ENCODE results near the gene COL4A4. TPM values are rescaled to one million over a fixed set of nuclear protein-coding genes. Genes with fewer than 3 reads are reported as not detected.

Gene COL4A4
- total and polyA plus RNA-seq, 2 experiments from 2014 or later, result 0.47 to 3.0 TPM

DNA sequence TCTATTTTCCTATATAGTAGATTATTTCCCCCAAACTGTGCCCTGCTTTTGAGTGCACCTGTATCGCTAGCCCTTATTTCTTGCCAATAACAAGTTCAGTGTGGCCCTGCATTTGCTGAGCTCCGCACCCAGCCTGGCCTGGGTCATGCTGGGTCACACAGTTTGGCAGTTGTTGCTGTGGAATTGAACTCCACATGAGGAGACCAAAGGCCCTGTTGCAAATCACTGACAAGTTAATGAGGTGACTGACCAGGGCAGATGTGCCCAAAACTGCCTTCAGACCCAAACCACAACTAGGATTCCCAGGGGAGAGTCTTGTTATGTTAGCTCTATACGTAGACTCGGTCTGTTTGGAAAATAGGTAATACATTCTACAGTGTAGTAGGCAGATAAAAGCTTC is 31.0 kb downstream of the COL4A4 start:
- no peaks in the 10 kb centered on the region for H3K4me1 ChIP-seq (ENCODE audit: insufficient read depth)
- no peaks in the 10 kb centered on the region for H3K79me2 ChIP-seq
- H3K27me3 ChIP-seq, result no peaks in the 10 kb centered on the region
- no peak for DNase-seq (ENCODE audit: low spot score)
- no peak overlapping the region for H3K4me2 ChIP-seq
- no peaks in the 10 kb centered on the region for H3K36me3 ChIP-seq (replicated peaks; ENCODE audit: insufficient read depth, low read depth)
- 91% methylated on average over 4 of the region's 4 CpGs for WGBS (ENCODE audit: low lambda C conversion rate, missing lambda C conversion rate)
- H2AFZ ChIP-seq, result no peak overlapping the region
- no peaks in the 10 kb centered on the region for H3K9me2 ChIP-seq (replicated peaks; ENCODE audit: insufficient read depth)
- TF ChIP-seq EZH2phosphoT487 (IDR thresholded peaks at IDR 0.05; ENCODE audit: low read depth, severe bottlenecking, unreplicated experiment), result no peak
- no peak for TF ChIP-seq EZH2 (IDR thresholded peaks at IDR 0.05; ENCODE audit: borderline replicate concordance)
- TF ChIP-seq, protein P1, sequence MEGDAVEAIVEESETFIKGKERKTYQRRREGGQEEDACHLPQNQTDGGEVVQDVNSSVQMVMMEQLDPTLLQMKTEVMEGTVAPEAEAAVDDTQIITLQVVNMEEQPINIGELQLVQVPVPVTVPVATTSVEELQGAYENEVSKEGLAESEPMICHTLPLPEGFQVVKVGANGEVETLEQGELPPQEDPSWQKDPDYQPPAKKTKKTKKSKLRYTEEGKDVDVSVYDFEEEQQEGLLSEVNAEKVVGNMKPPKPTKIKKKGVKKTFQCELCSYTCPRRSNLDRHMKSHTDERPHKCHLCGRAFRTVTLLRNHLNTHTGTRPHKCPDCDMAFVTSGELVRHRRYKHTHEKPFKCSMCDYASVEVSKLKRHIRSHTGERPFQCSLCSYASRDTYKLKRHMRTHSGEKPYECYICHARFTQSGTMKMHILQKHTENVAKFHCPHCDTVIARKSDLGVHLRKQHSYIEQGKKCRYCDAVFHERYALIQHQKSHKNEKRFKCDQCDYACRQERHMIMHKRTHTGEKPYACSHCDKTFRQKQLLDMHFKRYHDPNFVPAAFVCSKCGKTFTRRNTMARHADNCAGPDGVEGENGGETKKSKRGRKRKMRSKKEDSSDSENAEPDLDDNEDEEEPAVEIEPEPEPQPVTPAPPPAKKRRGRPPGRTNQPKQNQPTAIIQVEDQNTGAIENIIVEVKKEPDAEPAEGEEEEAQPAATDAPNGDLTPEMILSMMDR (IDR thresholded peaks at IDR 0.05; ENCODE audit: poor library complexity), result no peak
- no peaks in the 10 kb centered on the region for H3K9me3 ChIP-seq (ENCODE audit: low read depth)
- no peak overlapping the region for H3K27ac ChIP-seq
- no peaks in the 10 kb centered on the region for H4K20me1 ChIP-seq (ENCODE audit: insufficient read depth, poor library complexity, severe bottlenecking)
- no peak overlapping the region for H3K4me3 ChIP-seq

DNA sequence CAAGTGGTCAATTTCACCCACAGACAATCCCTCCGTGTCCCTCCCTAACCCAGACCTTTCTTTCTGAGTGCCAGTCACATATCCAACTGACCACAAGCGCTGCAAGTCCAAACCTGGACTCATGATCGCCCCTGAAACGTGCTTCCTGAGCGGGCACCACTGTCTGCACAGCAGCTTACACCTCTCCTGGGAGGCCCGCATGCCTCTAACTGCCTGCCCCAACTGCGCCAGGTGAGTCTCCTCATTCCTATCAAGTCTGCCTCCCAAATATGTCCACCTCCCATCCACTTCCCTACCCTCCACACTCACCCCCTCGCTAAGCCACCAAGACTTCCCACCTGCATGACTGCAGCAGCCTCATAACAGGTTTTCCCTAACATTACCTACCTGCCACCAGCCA is 33.4 kb downstream of the COL4A4 start:
- Histone ChIP-seq H4K20me1 (ENCODE audit: insufficient read depth, poor library complexity, severe bottlenecking) (no peaks in the 10 kb centered on the region), H3K9me3 (ENCODE audit: low read depth) (no peaks in the 10 kb centered on the region), H3K4me3 (no peak overlapping the region), H3K27me3 (no peaks in the 10 kb centered on the region), H3K4me2 (no peak overlapping the region), H3K4me1 (ENCODE audit: insufficient read depth) (no peaks in the 10 kb centered on the region), H3K27ac (no peak overlapping the region), H2AFZ (no peak overlapping the region), H3K79me2 (no peaks in the 10 kb centered on the region), H3K36me3 (replicated peaks; ENCODE audit: insufficient read depth, low read depth) (no peaks in the 10 kb centered on the region), H3K9me2 (replicated peaks; ENCODE audit: insufficient read depth) (no peaks in the 10 kb centered on the region)
- no peak for DNase-seq (ENCODE audit: low spot score)
- TF ChIP-seq, protein P1 (IDR thresholded peaks at IDR 0.05; ENCODE audit: poor library complexity), result no peak
- TF ChIP-seq EZH2 (IDR thresholded peaks at IDR 0.05; ENCODE audit: borderline replicate concordance) (no peak), EZH2phosphoT487 (IDR thresholded peaks at IDR 0.05; ENCODE audit: low read depth, severe bottlenecking, unreplicated experiment) (no peak)
- WGBS (ENCODE audit: low lambda C conversion rate, missing lambda C conversion rate), result 97% methylated on average over 8 of the region's 8 CpGs

GRCh38 chr2:227127201-227127600 is 36.8 kb downstream of the COL4A4 start:
- Histone ChIP-seq H3K9me3 (ENCODE audit: low read depth) (no peaks in the 10 kb centered on the region), H2AFZ (no peak overlapping the region), H3K4me3 (no peak overlapping the region), H3K9me2 (replicated peaks; ENCODE audit: insufficient read depth) (no peaks in the 10 kb centered on the region), H3K27ac (no peak overlapping the region), H3K36me3 (replicated peaks; ENCODE audit: insufficient read depth, low read depth) (no peaks in the 10 kb centered on the region), H3K27me3 (no peaks in the 10 kb centered on the region), H3K4me1 (ENCODE audit: insufficient read depth) (no peaks in the 10 kb centered on the region), H3K79me2 (no peaks in the 10 kb centered on the region), H3K4me2 (no peak overlapping the region), H4K20me1 (ENCODE audit: insufficient read depth, poor library complexity, severe bottlenecking) (no peaks in the 10 kb centered on the region)
- DNase-seq (ENCODE audit: low spot score), result no peak
- 49% methylated on average over 8 of the region's 8 CpGs for WGBS (ENCODE audit: low lambda C conversion rate, missing lambda C conversion rate)
- TF ChIP-seq EZH2 (IDR thresholded peaks at IDR 0.05; ENCODE audit: borderline replicate concordance), result no peak
- no peak for TF ChIP-seq EZH2phosphoT487 (IDR thresholded peaks at IDR 0.05; ENCODE audit: low read depth, severe bottlenecking, unreplicated experiment)
- TF ChIP-seq, protein P1 (IDR thresholded peaks at IDR 0.05; ENCODE audit: poor library complexity), result no peak

GRCh38 chr2:227125506-227125905 is 38.5 kb downstream of the COL4A4 start:
- Histone ChIP-seq H3K36me3 (replicated peaks; ENCODE audit: insufficient read depth, low read depth) (no peaks in the 10 kb centered on the region), H3K9me2 (replicated peaks; ENCODE audit: insufficient read depth) (no peaks in the 10 kb centered on the region), H3K9me3 (ENCODE audit: low read depth) (no peaks in the 10 kb centered on the region), H2AFZ (no peak overlapping the region), H3K4me1 (ENCODE audit: insufficient read depth) (no peaks in the 10 kb centered on the region), H3K27me3 (no peaks in the 10 kb centered on the region), H3K4me2 (no peak overlapping the region), H3K79me2 (no peaks in the 10 kb centered on the region), H4K20me1 (ENCODE audit: insufficient read depth, poor library complexity, severe bottlenecking) (no peaks in the 10 kb centered on the region), H3K4me3 (no peak overlapping the region), H3K27ac (no peak overlapping the region)
- WGBS (ENCODE audit: low lambda C conversion rate, missing lambda C conversion rate), result 55% methylated on average over 5 of the region's 5 CpGs
- TF ChIP-seq EZH2phosphoT487 (IDR thresholded peaks at IDR 0.05; ENCODE audit: low read depth, severe bottlenecking, unreplicated experiment) (no peak), EZH2 (IDR thresholded peaks at IDR 0.05; ENCODE audit: borderline replicate concordance) (no peak)
- TF ChIP-seq, protein P1 (IDR thresholded peaks at IDR 0.05; ENCODE audit: poor library complexity), result no peak
- DNase-seq (ENCODE audit: low spot score), result no peak
